ENCODE data around the gene ADORA3.

DNA sequence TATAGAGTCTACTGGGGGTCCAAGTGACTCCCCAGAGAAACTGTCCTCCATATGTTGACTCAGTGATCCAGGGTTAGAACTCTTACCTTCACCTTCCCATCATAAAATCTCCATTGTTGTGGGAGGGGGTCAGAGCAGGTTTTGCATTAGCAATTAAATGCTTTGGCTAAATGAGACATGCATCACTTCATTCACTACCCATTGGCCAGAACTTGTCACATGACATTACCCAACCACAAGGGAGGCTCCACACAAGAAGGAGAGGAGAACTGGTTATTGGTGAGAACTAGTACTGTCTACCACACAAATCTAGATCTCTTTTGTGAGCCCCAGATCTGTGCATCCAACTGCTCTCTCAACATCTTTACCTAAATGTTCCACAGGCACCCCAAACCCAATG is 33.9 kb downstream of the ADORA3 start:
- TF ChIP-seq, protein P1, sequence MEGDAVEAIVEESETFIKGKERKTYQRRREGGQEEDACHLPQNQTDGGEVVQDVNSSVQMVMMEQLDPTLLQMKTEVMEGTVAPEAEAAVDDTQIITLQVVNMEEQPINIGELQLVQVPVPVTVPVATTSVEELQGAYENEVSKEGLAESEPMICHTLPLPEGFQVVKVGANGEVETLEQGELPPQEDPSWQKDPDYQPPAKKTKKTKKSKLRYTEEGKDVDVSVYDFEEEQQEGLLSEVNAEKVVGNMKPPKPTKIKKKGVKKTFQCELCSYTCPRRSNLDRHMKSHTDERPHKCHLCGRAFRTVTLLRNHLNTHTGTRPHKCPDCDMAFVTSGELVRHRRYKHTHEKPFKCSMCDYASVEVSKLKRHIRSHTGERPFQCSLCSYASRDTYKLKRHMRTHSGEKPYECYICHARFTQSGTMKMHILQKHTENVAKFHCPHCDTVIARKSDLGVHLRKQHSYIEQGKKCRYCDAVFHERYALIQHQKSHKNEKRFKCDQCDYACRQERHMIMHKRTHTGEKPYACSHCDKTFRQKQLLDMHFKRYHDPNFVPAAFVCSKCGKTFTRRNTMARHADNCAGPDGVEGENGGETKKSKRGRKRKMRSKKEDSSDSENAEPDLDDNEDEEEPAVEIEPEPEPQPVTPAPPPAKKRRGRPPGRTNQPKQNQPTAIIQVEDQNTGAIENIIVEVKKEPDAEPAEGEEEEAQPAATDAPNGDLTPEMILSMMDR (IDR thresholded peaks at IDR 0.05; ENCODE audit: poor library complexity, severe bottlenecking): no peak
- TF ChIP-seq RAD21 (conservative IDR thresholded peaks at IDR 0.05) (no peak), POLR2AphosphoS5 (IDR thresholded peaks at IDR 0.05) (no peak), MXI1 (conservative IDR thresholded peaks at IDR 0.05; ENCODE audit: poor library complexity, severe bottlenecking) (no peak)
- TF ChIP-seq, protein P2, sequence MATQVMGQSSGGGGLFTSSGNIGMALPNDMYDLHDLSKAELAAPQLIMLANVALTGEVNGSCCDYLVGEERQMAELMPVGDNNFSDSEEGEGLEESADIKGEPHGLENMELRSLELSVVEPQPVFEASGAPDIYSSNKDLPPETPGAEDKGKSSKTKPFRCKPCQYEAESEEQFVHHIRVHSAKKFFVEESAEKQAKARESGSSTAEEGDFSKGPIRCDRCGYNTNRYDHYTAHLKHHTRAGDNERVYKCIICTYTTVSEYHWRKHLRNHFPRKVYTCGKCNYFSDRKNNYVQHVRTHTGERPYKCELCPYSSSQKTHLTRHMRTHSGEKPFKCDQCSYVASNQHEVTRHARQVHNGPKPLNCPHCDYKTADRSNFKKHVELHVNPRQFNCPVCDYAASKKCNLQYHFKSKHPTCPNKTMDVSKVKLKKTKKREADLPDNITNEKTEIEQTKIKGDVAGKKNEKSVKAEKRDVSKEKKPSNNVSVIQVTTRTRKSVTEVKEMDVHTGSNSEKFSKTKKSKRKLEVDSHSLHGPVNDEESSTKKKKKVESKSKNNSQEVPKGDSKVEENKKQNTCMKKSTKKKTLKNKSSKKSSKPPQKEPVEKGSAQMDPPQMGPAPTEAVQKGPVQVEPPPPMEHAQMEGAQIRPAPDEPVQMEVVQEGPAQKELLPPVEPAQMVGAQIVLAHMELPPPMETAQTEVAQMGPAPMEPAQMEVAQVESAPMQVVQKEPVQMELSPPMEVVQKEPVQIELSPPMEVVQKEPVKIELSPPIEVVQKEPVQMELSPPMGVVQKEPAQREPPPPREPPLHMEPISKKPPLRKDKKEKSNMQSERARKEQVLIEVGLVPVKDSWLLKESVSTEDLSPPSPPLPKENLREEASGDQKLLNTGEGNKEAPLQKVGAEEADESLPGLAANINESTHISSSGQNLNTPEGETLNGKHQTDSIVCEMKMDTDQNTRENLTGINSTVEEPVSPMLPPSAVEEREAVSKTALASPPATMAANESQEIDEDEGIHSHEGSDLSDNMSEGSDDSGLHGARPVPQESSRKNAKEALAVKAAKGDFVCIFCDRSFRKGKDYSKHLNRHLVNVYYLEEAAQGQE (IDR thresholded peaks at IDR 0.05; ENCODE audit: borderline replicate concordance): no peak

Data from neural cell (in vitro differentiated cells).